WTC11 (cell line): ENCODE measurements around the gene HLCS. TPM values are rescaled to one million over a fixed set of nuclear protein-coding genes. Genes with fewer than 3 reads are reported as not detected.

Source experiments
- ATAC-seq: fragments of 200-7000 bp; cut with Tn5 transposase; 2 replicates; pipeline ENCODE4 v1.10.0; 2021; ENCODE audit warnings: mild to moderate bottlenecking, moderate library complexity
- CTCF ChIA-PET: fragments of 300-600 bp; sonication (Branson Sonifier 250); formaldehyde crosslinking; loops from one replicate; lab custom pipeline; 2021; ENCODE audit warnings: antibody characterized with exemption; lab: Charles Lee
- POLR2A ChIA-PET: fragments of 350-600 bp; sonication (Branson Sonifier 250); formaldehyde crosslinking; loops from one replicate; lab custom pipeline; 2021; ENCODE audit warnings: antibody characterized with exemption; lab: Charles Lee
- DNase-seq: peaks from one replicate; pipeline ENCODE4 v3.0.0; 2021; ENCODE audit warnings: low spot score
- H3K27ac Mint-ChIP-seq: 2 replicates; pipeline ENCODE4 v1.8.0; 2021; ENCODE audit warnings: mixed read lengths
- H3K27me3 Mint-ChIP-seq: 2 replicates; pipeline ENCODE4 v1.8.0; 2021; ENCODE audit warnings: low read depth, mild to moderate bottlenecking, moderate library complexity, mixed read lengths
- H3K36me3 Mint-ChIP-seq: 2 replicates; pipeline ENCODE4 v1.8.0; 2021; ENCODE audit warnings: mixed read lengths
- H3K4me1 Mint-ChIP-seq: 2 replicates; pipeline ENCODE4 v1.8.0; 2022; ENCODE audit warnings: mixed read lengths
- H3K4me3 Mint-ChIP-seq: 2 replicates; pipeline ENCODE4 v1.8.0; 2021; ENCODE audit warnings: mild to moderate bottlenecking, moderate library complexity, mixed read lengths
- H3K9me3 Mint-ChIP-seq: 2 replicates; pipeline ENCODE4 v1.8.0; 2021; ENCODE audit warnings: mixed read lengths
- CDX4 ChIP-seq: fragments of 250-450 bp; sonication (Bioruptor Pico); IDR thresholded peaks from 2 replicates; pipeline ENCODE4 v1.9.0; 2021; ENCODE audit warnings: moderate library complexity, mild to moderate bottlenecking, inconsistent platforms, borderline replicate concordance
- CTCF ChIP-seq: fragments of 200-600 bp; IDR thresholded peaks from 2 replicates; pipeline ENCODE4 v1.8.0; 2022; ENCODE audit warnings: antibody characterized with exemption
- E2F5 ChIP-seq: sonication (generic); formaldehyde crosslinking; IDR thresholded peaks from 2 replicates; pipeline ENCODE4 v1.8.1; 2022; ENCODE audit warnings: mild to moderate bottlenecking, moderate library complexity, missing genetic modification reagents
- ELF4 ChIP-seq: sonication (generic); formaldehyde crosslinking; IDR thresholded peaks from 2 replicates; pipeline ENCODE4 v1.8.1; 2022; ENCODE audit warnings: low read depth, mild to moderate bottlenecking, moderate library complexity, missing genetic modification reagents
- FOXP1 ChIP-seq: sonication (generic); formaldehyde crosslinking; IDR thresholded peaks from 2 replicates; pipeline ENCODE4 v1.8.0; 2022; ENCODE audit warnings: missing genetic modification reagents, mild to moderate bottlenecking, moderate library complexity, borderline replicate concordance
- MAX ChIP-seq: sonication (generic); formaldehyde crosslinking; IDR thresholded peaks from 2 replicates; pipeline ENCODE4 v1.8.0; 2022; ENCODE audit warnings: mild to moderate bottlenecking, missing genetic modification reagents
- MLX ChIP-seq: sonication (generic); formaldehyde crosslinking; IDR thresholded peaks from 2 replicates; pipeline ENCODE4 v1.8.1; 2023; ENCODE audit warnings: mild to moderate bottlenecking, missing genetic modification reagents, moderate library complexity
- MXD4 ChIP-seq: fragments of 250-450 bp; sonication (Bioruptor Pico); IDR thresholded peaks from 2 replicates; pipeline ENCODE4 v1.8.0; 2021; ENCODE audit warnings: mild to moderate bottlenecking, moderate library complexity, borderline replicate concordance
- PRDM15 ChIP-seq: sonication (generic); formaldehyde crosslinking; IDR thresholded peaks from 2 replicates; pipeline ENCODE4 v1.8.0; 2022; ENCODE audit warnings: missing genetic modification reagents
- TCF7 ChIP-seq: sonication (generic); formaldehyde crosslinking; IDR thresholded peaks from 2 replicates; pipeline ENCODE4 v1.8.0; 2022; ENCODE audit warnings: mild to moderate bottlenecking, low read depth, missing genetic modification reagents, moderate library complexity
- TEAD1 ChIP-seq: sonication (generic); formaldehyde crosslinking; IDR thresholded peaks from 2 replicates; pipeline ENCODE4 v1.8.0; 2022; ENCODE audit warnings: mild to moderate bottlenecking, missing genetic modification reagents
- TEAD4 ChIP-seq: sonication (generic); formaldehyde crosslinking; IDR thresholded peaks from 2 replicates; pipeline ENCODE4 v1.8.0; 2022; ENCODE audit warnings: mild to moderate bottlenecking, missing genetic modification reagents
- USF2 ChIP-seq: sonication (generic); formaldehyde crosslinking; IDR thresholded peaks from 2 replicates; pipeline ENCODE4 v1.8.1; 2023; ENCODE audit warnings: mild to moderate bottlenecking, missing genetic modification reagents, moderate library complexity
- ZNF232 ChIP-seq: sonication (generic); formaldehyde crosslinking; IDR thresholded peaks from 2 replicates; pipeline ENCODE4 v1.8.0; 2022; ENCODE audit warnings: mild to moderate bottlenecking, missing genetic modification reagents
- ZNF281 ChIP-seq: sonication (generic); formaldehyde crosslinking; IDR thresholded peaks from 2 replicates; pipeline ENCODE4 v1.8.0; 2023; ENCODE audit warnings: mild to moderate bottlenecking, missing genetic modification reagents
- ZNF317 ChIP-seq: sonication (generic); formaldehyde crosslinking; IDR thresholded peaks from 2 replicates; pipeline ENCODE4 v1.8.1; 2023; ENCODE audit warnings: low read depth, mild to moderate bottlenecking, moderate library complexity, missing genetic modification reagents, borderline replicate concordance
- ZNF423 ChIP-seq: fragments of 250-450 bp; sonication (Bioruptor Pico); IDR thresholded peaks from 2 replicates; pipeline ENCODE4 v2.1.2; 2022; ENCODE audit warnings: mild to moderate bottlenecking, moderate library complexity
- ZSCAN18 ChIP-seq: fragments of 250-450 bp; sonication (Bioruptor Pico); IDR thresholded peaks from 2 replicates; pipeline ENCODE4 v2.1.2; 2022; ENCODE audit warnings: mild to moderate bottlenecking, moderate library complexity
- total RNA-seq: library from RNA; stranded (reverse); gene quantifications from 3 replicates; pipeline ENCODE4 v1.2.3, GENCODE V29; 2021

HLCS gene
- total RNA-seq, 1 experiment from 2014 or later, result 9.3 TPM

GRCh38 chr21:36839123-36839522, 127.3 kb downstream of the HLCS start:
- POLR2A ChIA-PET, result no interaction called here
- no peak for ATAC-seq
- Mint-ChIP-seq H3K36me3 (no peaks in the 10 kb centered on the region), H3K9me3 (no peaks in the 10 kb centered on the region), H3K4me3 (no peak overlapping the region), H3K27me3 (no peaks in the 10 kb centered on the region), H3K4me1 (no peaks in the 10 kb centered on the region), H3K27ac (no peak overlapping the region)
- TF ChIP-seq MAX (CRISPR knock-in tag), result no peak
- no peak for TF ChIP-seq CTCF
- TF ChIP-seq ELF4 (CRISPR knock-in tag), result no peak
- TF ChIP-seq E2F5, result no peak
- TF ChIP-seq TCF7 (CRISPR knock-in tag), result no peak
- TF ChIP-seq ZNF281, result no peak
- no peak for TF ChIP-seq ZNF232 (CRISPR knock-in tag)
- no peak for TF ChIP-seq MXD4 (CRISPR knock-in tag)
- no peak for DNase-seq
- CTCF ChIA-PET, result interaction anchor here (0.9 to 2.5 kb wide), 2 partner anchors 15 to 101 kb away, joined by 3 to 9 read pairs; no protein-coding TSS in a partner anchor

GRCh38 chr21:36835383-36835795, 131.1 kb downstream of the HLCS start:
- POLR2A ChIA-PET, result no interaction called here
- no peak overlapping the region for H3K27ac Mint-ChIP-seq
- ATAC-seq, result peak; percentile 70
- TF ChIP-seq TEAD4 (CRISPR knock-in tag) (no peak), ZSCAN18 (no peak), FOXP1 (CRISPR knock-in tag) (no peak), USF2 (CRISPR knock-in tag) (no peak), MLX (CRISPR knock-in tag) (no peak), ZNF423 (CRISPR knock-in tag) (no peak), PRDM15 (no peak), CDX4 (CRISPR knock-in tag) (no peak), TEAD1 (CRISPR knock-in tag) (no peak), ELF4 (CRISPR knock-in tag) (no peak), ZNF317 (no peak)

More at GRCh38 chr21:36835383-36835795, 131.1 kb downstream of the HLCS start:
- CTCF ChIA-PET, result interaction anchor here (0.7 to 1.3 kb wide), 2 partner anchors 19 to 205 kb away, joined by 3 to 4 read pairs; no protein-coding TSS in a partner anchor
- no peak overlapping the region for H3K4me3 Mint-ChIP-seq
- H3K36me3 Mint-ChIP-seq, result no peaks in the 10 kb centered on the region
- no peak for DNase-seq
- H3K27me3 Mint-ChIP-seq, result no peaks in the 10 kb centered on the region
- H3K9me3 Mint-ChIP-seq, result no peaks in the 10 kb centered on the region
- H3K4me1 Mint-ChIP-seq, result no peaks in the 10 kb centered on the region
